Stimulated activated CD8-positive, alpha-beta memory T cell treated with anti-CD3 and anti-CD28 coated beads, Interleukin-12 subunit alpha, Interleukin-12 subunit beta, amount 100 ng/mL, for 4 hours (primary cell): Measurements from ENCODE around the gene PSMC1.

Experiments
- DNase-seq: peaks from one replicate; pipeline ENCODE4 v3.0.0-alpha.2; 2020; ENCODE audit warnings: low read depth

PSMC1 gene

GRCh38 chr14:90276646-90277367 lies 20.5 kb downstream of the PSMC1 start:
- DNase-seq: no peak

- no peak for DNase-seq
Measured at GRCh38 chr14:90277581-90278198, 21.3 kb downstream of the PSMC1 start.

- DNase-seq: no peak
Measured at GRCh38 chr14:90278199-90279175, 22.1 kb downstream of the PSMC1 start.

GRCh38 chr14:90280096-90280495 lies 23.7 kb downstream of the PSMC1 start:
- no peak for DNase-seq

DNA sequence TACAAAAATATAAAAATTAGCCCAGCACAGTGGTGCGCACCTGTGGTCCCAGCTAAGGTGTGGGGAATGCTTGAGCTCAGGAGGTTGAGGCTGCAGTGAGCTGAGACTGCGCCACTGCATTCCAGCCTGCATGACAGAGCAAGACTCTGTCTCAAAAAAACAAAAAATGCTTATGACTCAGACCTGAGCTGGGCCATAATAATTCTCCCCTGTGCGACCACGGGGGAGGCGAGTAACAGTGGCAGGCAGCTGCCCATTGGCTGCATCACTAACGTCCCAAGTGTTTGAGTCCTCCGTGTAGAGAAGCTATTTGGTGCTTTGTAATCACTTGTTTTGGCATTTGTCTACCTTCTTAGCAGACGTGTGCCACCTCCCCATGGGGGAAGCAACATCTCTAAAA lies 24.9 kb downstream of the PSMC1 start:
- no peak for DNase-seq

- no peak for DNase-seq
Measured at GRCh38 chr14:90281756-90282155, 25.4 kb downstream of the PSMC1 start.

GRCh38 chr14:90287791-90288190 lies 31.4 kb downstream of the PSMC1 start:
- DNase-seq: no peak

DNA sequence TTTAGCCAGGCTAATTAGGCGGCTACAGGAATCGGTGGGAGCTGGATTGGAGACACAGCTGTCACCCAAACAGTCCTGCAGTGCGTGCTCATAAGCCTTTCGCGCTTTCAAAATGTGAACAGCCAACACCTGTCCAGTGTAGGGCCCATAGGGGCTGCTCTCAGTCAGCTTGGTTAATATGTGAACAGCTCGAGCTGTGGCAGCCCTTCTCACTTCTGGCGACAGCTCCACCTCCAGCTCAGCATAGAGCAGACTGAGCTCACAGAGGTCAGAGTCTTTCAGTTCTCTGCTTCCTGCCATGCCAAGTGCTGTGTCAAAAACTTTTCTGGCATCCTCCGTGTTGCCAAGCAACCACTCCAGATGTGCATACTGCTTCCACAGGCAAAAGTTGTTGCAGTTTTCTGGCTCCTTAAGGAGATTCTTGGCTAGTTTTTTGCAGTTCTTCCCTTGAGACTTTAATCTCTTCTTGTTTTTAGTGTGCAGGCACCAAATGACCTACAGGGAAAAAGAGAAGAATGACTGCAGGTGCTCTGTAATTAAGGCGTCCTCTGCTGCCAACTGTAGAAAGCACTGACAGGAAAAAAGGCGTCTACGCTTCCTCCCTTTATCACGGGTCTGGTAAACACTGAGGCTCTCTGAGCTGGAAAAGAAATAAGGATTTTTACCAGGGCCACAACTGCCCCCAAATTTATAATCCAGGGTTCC lies 32.5 kb downstream of the PSMC1 start:
- DNase-seq: no peak

- DNase-seq: no peak
Measured at GRCh38 chr14:90290337-90291011, 34.1 kb downstream of the PSMC1 start.

- DNase-seq: no peak
Measured at GRCh38 chr14:90291699-90292098, 35.3 kb downstream of the PSMC1 start.

DNA sequence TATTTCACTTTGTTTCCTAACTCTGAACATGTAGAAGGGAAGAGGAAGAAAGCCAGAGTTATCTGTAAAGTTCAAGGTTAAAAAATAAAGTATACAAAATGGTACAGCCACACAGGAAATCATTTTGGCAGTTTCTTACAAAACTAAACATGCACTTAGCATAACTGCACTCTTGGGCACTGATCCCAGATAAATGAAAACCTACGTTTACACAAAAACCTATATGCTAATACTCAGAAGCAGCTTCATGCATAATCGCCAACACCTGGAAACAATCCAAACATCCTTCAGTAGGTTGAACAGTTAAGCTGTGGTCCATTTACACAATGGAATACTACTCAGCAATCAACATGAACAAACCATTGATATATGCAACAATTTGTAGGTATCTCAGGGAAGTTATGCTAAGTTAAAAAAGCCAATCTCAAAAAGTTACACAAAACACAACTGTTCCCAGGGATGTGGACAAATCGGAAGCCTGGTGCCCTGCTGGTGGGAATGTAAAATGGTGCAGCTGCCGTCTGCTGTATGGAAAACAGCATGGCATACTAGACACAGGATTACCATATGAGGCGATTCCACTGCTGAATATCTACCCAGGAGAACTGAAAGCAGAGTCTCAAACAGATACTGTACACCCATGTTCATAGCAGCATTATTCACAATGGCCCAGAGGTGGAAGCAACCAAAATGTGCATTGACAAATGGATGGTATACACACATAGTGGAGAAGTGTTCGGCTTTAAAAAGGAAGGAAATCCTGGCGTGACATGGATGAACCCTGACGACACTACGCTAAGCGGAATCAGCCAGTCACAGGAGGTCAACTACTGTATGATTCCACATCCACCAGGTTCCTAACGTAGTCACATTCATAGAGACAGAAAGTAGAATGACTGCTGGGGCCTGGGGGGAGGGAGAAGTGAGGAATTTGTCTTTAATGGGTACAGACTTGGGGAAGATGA lies 37.7 kb downstream of the PSMC1 start:
- DNase-seq: no peak

GRCh38 chr14:90294872-90295271 lies 38.5 kb downstream of the PSMC1 start:
- no peak for DNase-seq

GRCh38 chr14:90295870-90296516 lies 39.6 kb downstream of the PSMC1 start:
- DNase-seq: no peak

GRCh38 chr14:90296641-90297040 lies 40.3 kb downstream of the PSMC1 start:
- no peak for DNase-seq

DNA sequence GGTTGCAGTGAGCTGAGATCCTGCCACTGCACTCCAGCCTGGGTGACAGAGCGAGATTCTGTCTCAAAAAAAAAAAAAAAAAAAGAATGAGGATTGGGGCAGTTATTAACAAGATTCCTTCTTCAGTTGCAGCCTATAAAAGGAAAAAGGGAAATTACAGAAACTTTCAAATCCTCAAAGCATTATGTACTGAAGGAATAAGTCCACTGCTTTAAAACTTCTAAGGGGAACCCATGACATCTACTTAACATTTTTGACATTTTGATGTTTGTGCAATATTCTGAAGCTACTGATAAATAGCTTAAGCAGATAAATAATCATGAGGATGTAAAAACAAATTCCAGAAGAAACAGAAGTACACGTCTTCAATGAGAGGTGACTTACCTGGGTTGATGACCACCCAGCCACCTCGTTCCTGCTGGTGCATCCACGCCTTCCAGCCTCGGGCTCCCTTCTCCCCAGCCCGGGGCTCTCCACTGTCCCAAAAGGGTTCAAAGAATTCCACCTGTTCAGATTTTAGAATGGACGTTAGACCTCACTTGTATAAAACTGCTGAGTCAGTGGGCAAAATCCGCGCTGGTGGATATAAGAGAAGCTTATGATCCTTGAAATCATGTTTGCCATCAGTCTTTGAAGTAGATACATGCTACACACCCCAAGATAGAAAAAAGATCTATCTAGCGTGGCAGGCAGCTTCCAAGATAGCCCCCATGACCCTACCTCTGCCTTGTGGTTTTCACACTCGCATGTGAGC lies 41.7 kb downstream of the PSMC1 start:
- no peak for DNase-seq

DNA sequence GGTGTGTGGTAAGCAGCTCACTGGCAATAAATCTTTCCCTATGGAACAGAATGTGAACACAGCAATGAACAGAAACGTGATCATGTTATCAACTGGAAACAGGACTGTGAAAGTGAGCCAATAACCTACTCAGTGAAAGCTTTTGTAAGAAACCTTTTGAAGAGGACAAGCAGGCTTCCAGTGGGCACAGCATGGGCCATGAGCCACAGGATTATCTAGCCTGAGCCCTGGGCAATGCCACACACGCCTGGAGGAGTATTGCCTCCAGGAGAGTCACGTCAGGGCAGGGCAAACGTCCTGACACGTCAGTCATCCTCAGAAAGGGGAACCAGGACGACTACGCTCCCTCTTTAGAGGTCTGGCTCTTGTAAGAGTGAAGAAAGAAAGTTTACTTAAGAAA lies 43.1 kb downstream of the PSMC1 start:
- DNase-seq: no peak

GRCh38 chr14:90300611-90301047 lies 44.3 kb downstream of the PSMC1 start:
- no peak for DNase-seq

GRCh38 chr14:90301122-90301521 lies 44.8 kb downstream of the PSMC1 start:
- no peak for DNase-seq

- DNase-seq: no peak
Measured at GRCh38 chr14:90301668-90302090, 45.3 kb downstream of the PSMC1 start.
